H9 (cell line): Measurements from ENCODE around the gene TCEA3. TPM values are rescaled to one million over a fixed set of nuclear protein-coding genes. Genes with fewer than 3 reads are reported as not detected.

Experiments
- DNase-seq: peaks from one replicate; pipeline ENCODE4 v3.0.0-alpha.2; 2017
- H2AFZ ChIP-seq: one replicate; pipeline ENCODE4 v1.6.1; 2013; ENCODE audit warnings: mild to moderate bottlenecking, low read length, control low read depth, moderate library complexity
- H2AK5ac ChIP-seq: 2 replicates; pipeline ENCODE4 v1.6.1; 2013; ENCODE audit warnings: low read length, control low read depth, mixed read lengths; ENCODE audit not compliant: insufficient read length
- H2BK120ac ChIP-seq: one replicate; pipeline ENCODE4 v1.6.1; 2013; ENCODE audit warnings: low read depth, mild to moderate bottlenecking, low read length, control low read depth, inconsistent platforms; ENCODE audit not compliant: poor library complexity, severe bottlenecking
- H2BK12ac ChIP-seq: 2 replicates; pipeline ENCODE4 v1.6.1; 2013; ENCODE audit warnings: low read length, control low read depth, mixed read lengths, low read depth; ENCODE audit not compliant: insufficient read length
- H2BK15ac ChIP-seq: 2 replicates; pipeline ENCODE4 v1.6.1; 2013; ENCODE audit warnings: low read depth, low read length, control low read depth
- H2BK20ac ChIP-seq: one replicate; pipeline ENCODE4 v1.6.1; 2013; ENCODE audit warnings: low read depth, mild to moderate bottlenecking, low read length, control low read depth, inconsistent platforms; ENCODE audit not compliant: poor library complexity, severe bottlenecking
- H2BK5ac ChIP-seq: 2 replicates; pipeline ENCODE4 v1.6.1; 2013; ENCODE audit warnings: low read length, control low read depth, mixed read lengths; ENCODE audit not compliant: insufficient read length
- H3K14ac ChIP-seq: 2 replicates; pipeline ENCODE4 v1.6.1; 2013; ENCODE audit warnings: low read length, control low read depth; ENCODE audit not compliant: insufficient read depth
- H3K18ac ChIP-seq: 2 replicates; pipeline ENCODE4 v1.6.1; 2013; ENCODE audit warnings: low read depth, mild to moderate bottlenecking, mixed read lengths, low read length, control low read depth; ENCODE audit not compliant: insufficient read length
- H3K23ac ChIP-seq: 2 replicates; pipeline ENCODE4 v1.6.1; 2013; ENCODE audit warnings: low read length, control low read depth, mixed read lengths, low read depth; ENCODE audit not compliant: insufficient read length
- H3K23me2 ChIP-seq: 2 replicates; pipeline ENCODE4 v1.6.1; 2013; ENCODE audit warnings: low read depth, mild to moderate bottlenecking, mixed read lengths, low read length, control low read depth; ENCODE audit not compliant: insufficient read length, poor library complexity, severe bottlenecking
- H3K27ac ChIP-seq: 2 replicates; pipeline ENCODE4 v1.5.1; 2013; ENCODE audit warnings: low read length, control low read depth, mixed read lengths, low read depth; ENCODE audit not compliant: insufficient read length
- H3K27me3 ChIP-seq: 2 replicates; pipeline ENCODE4 v1.6.1; 2013; ENCODE audit warnings: low read length, control low read depth, inconsistent platforms; ENCODE audit not compliant: insufficient read depth
- H3K4ac ChIP-seq: 2 replicates; pipeline ENCODE4 v1.6.1; 2013; ENCODE audit warnings: low read depth, mild to moderate bottlenecking, control low read depth, inconsistent platforms, low read length, moderate library complexity
- H3K4me1 ChIP-seq: 2 replicates; pipeline ENCODE4 v1.6.1; 2013; ENCODE audit warnings: low read length, control low read depth, inconsistent platforms; ENCODE audit not compliant: insufficient read depth
- H3K4me2 ChIP-seq: 2 replicates; pipeline ENCODE4 v1.6.1; 2013; ENCODE audit warnings: low read length, control low read depth, mixed read lengths; ENCODE audit not compliant: insufficient read length, insufficient read depth
- H3K56ac ChIP-seq: 2 replicates; pipeline ENCODE4 v1.6.1; 2013; ENCODE audit warnings: low read depth, mild to moderate bottlenecking, mixed read lengths, low read length, control low read depth; ENCODE audit not compliant: insufficient read length
- H3K79me1 ChIP-seq: 2 replicates; pipeline ENCODE4 v1.6.1; 2013; ENCODE audit warnings: low read depth, mild to moderate bottlenecking, moderate library complexity, low read length, control low read depth, inconsistent platforms; ENCODE audit not compliant: insufficient read depth, poor library complexity, severe bottlenecking
- H3K79me2 ChIP-seq: 2 replicates; pipeline ENCODE4 v1.6.1; 2013; ENCODE audit warnings: low read length, control low read depth, inconsistent platforms; ENCODE audit not compliant: insufficient read depth
- H3K9ac ChIP-seq: 2 replicates; pipeline ENCODE4 v1.6.1; 2013; ENCODE audit warnings: low read length, control low read depth, mixed read lengths; ENCODE audit not compliant: insufficient read length; ENCODE audit errors: extremely low read depth
- H3K9me3 ChIP-seq: one replicate; pipeline ENCODE4 v1.6.1; 2013; ENCODE audit warnings: low read depth, low read length, inconsistent platforms; ENCODE audit not compliant: control insufficient read depth
- H3T11ph ChIP-seq: one replicate; pipeline ENCODE4 v1.6.1; 2013; ENCODE audit warnings: mild to moderate bottlenecking, low read length, control low read depth, inconsistent platforms
- H4K20me1 ChIP-seq: one replicate; pipeline ENCODE4 v1.6.1; 2013; ENCODE audit not compliant: control insufficient read depth, insufficient read length, insufficient read depth
- H4K5ac ChIP-seq: 2 replicates; pipeline ENCODE4 v1.6.1; 2013; ENCODE audit warnings: low read depth, mild to moderate bottlenecking, mixed read lengths, low read length, control low read depth; ENCODE audit not compliant: insufficient read length
- H4K8ac ChIP-seq: replicated peaks from 2 replicates; pipeline ENCODE4 v1.6.1; 2013; ENCODE audit warnings: low read length, control low read depth, mixed read lengths, low read depth; ENCODE audit not compliant: insufficient read length
- H4K91ac ChIP-seq: 2 replicates; pipeline ENCODE4 v1.6.1; 2013; ENCODE audit warnings: low read depth, mild to moderate bottlenecking, moderate library complexity, mixed read lengths, low read length, control low read depth; ENCODE audit not compliant: insufficient read length
- H3K27ac Mint-ChIP-seq, 3 experiments: 2 replicates in 2 of 3; 3 replicates in 1 of 3; pipeline ENCODE4 v1.8.0; 2020 to 2021; ENCODE audit warnings: mixed read lengths in 3 of 3, mild to moderate bottlenecking in 1 of 3, moderate library complexity in 1 of 3
- H3K27me3 Mint-ChIP-seq: 2 replicates; pipeline ENCODE4 v1.8.0; 2021; ENCODE audit warnings: low read depth, mild to moderate bottlenecking, moderate library complexity, mixed read lengths
- H3K36me3 Mint-ChIP-seq, 3 experiments: 2 replicates in 2 of 3; 3 replicates in 1 of 3; pipeline ENCODE4 v1.8.0; 2020 to 2021; ENCODE audit warnings: low read depth in 3 of 3, mixed read lengths in 3 of 3; ENCODE audit not compliant: insufficient read depth in 1 of 3
- H3K4me1 Mint-ChIP-seq, 2 experiments: 2 replicates each; pipeline ENCODE4 v1.8.0; 2020; ENCODE audit warnings: mixed read lengths in 2 of 2
- H3K4me3 Mint-ChIP-seq, 2 experiments: 2 replicates in 1 of 2; 3 replicates in 1 of 2; pipeline ENCODE4 v1.8.0; 2020 to 2021; ENCODE audit warnings: mild to moderate bottlenecking in 2 of 2, mixed read lengths in 2 of 2, moderate library complexity in 1 of 2
- H3K9me3 Mint-ChIP-seq, 2 experiments: 2 replicates in 1 of 2; 3 replicates in 1 of 2; pipeline ENCODE4 v1.8.0; 2020; ENCODE audit warnings: mild to moderate bottlenecking in 2 of 2, mixed read lengths in 2 of 2, moderate library complexity in 1 of 2
- CTCF ChIP-seq: fragments of 200-600 bp; sonication (generic); conservative IDR thresholded peaks from 3 replicates; pipeline ENCODE4 v1.8.0; 2021; ENCODE audit warnings: antibody characterized with exemption, mild to moderate bottlenecking
- WGBS: extraction: QIAGEN DNeasy Blood & Tissue Kit; methylation state at CpG from one replicate; pipeline ENCODE4 v1.1.7; 2013; ENCODE audit warnings: missing lambda C conversion rate, low lambda C conversion rate, mixed read lengths; ENCODE audit not compliant: insufficient read length; ENCODE audit errors: extremely low coverage; 5-methylcytosine and 5-hydroxymethylcytosine counted together
- total RNA-seq: library from RNA; stranded (reverse); gene quantifications from 2 replicates; pipeline ENCODE4 v1.2.1, GENCODE V29; 2021

TCEA3 gene
- total RNA-seq, 1 experiment from 2014 or later = 0.37 TPM

GRCh38 chr1:23453455-23454000 lies 29.0 kb upstream of the TCEA3 start:
- Mint-ChIP-seq H3K27me3 (no peaks in the 10 kb centered on the region; the same call in 1 of the 2 replicates), H3K9me3 (no peaks in the 10 kb centered on the region), H3K27ac (no peak overlapping the region; a peak in 1 of 7 replicates), H3K36me3 (peaks cover 1 to 26% (median 5%) of the 10 kb centered on the region in 3 experiments; a peak in 5 of 7 replicates), H3K4me3 (no peak overlapping the region), H3K4me1 (no peaks in the 10 kb centered on the region)
- Histone ChIP-seq H3K18ac (no peak overlapping the region), H3K4me2 (no peak overlapping the region), H2BK5ac (no peak overlapping the region), H2AFZ (no peak overlapping the region), H2BK15ac (no peak overlapping the region), H4K8ac (no peak overlapping the region), H3K56ac (no peak overlapping the region), H2BK12ac (no peak overlapping the region), H4K5ac (no peak overlapping the region), H3K79me2 (no peaks in the 10 kb centered on the region), H3K23ac (no peak overlapping the region), H3K27me3 (no peaks in the 10 kb centered on the region), H3K14ac (no peak overlapping the region), H2AK5ac (no peak overlapping the region), H3K4me1 (no peaks in the 10 kb centered on the region), H3K27ac (no peak overlapping the region), H4K20me1 (no peaks in the 10 kb centered on the region), H3K4ac (no peak overlapping the region), H2BK20ac (no peak overlapping the region), H3K9me3 (no peaks in the 10 kb centered on the region), H3T11ph (no peak overlapping the region), H3K23me2 (no peaks in the 10 kb centered on the region), H2BK120ac (no peak overlapping the region), H3K79me1 (no peaks in the 10 kb centered on the region), H4K91ac (no peak overlapping the region), H3K9ac (no peak overlapping the region)
- no CpG with 5 or more reads among the region's 3 CpGs for WGBS
- no peak for DNase-seq
- no peak for TF ChIP-seq CTCF
